HG02798 (cell line): ENCODE data around the gene THSD7B.

Experiments
- ATAC-seq: cut with Tn5 transposase; IDR thresholded peaks from one replicate; pipeline ENCODE4 v1.9.1; 2021; ENCODE audit warnings: mild to moderate bottlenecking; ENCODE audit not compliant: unreplicated experiment, poor library complexity

The THSD7B gene

GRCh38 chr2:136809998-136810397, 44.7 kb downstream of the THSD7B start:
- ATAC-seq, result no peak

GRCh38 chr2:136818839-136819238, 53.5 kb downstream of the THSD7B start:
- ATAC-seq, result no peak

- no peak for ATAC-seq
Observed at GRCh38 chr2:136823291-136823690, 57.9 kb downstream of the THSD7B start.

DNA sequence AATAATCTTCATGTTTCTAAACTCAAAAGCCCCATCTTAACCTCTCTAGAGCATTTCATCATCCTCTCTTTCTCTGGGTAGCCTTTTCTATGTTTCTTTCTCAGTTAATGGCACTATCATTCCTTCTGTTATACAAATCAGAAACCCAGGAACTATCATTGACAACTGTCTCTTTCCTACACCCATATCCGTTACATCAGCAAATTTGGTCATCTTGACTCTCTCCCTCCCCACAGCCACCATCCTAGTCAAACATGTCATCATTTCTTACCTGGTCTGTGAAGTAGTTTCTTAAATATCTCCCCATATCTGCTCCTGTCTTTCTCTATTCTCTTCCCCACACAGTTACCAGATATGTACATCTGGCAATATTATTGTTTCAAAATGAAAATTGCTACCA, 62.8 kb downstream of the THSD7B start:
- ATAC-seq, result no peak

GRCh38 chr2:136828774-136829173, 63.4 kb downstream of the THSD7B start:
- no peak for ATAC-seq

- no peak for ATAC-seq
Observed at GRCh38 chr2:136844546-136844945, 79.2 kb downstream of the THSD7B start.

DNA sequence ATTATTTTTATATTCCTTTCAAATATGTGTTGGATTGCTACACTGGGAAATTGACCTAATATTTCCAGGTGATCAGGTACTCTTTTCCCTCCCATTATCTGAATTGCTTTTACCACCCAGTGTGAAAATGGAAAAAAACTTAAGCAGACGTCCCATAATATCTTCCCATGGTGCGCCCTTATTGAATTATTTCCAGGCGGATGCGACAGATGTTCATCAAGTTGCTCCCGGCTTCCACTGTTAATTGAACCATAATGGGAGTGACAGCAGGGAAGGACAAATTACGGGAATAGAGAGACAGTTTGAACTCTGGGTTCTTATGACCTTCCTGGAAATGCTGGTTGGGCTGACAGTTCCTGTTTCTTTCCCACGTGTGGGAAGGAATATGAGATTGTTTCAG, 93.3 kb downstream of the THSD7B start:
- ATAC-seq, result no peak

GRCh38 chr2:136860443-136860958, 95.2 kb downstream of the THSD7B start:
- ATAC-seq, result no peak

GRCh38 chr2:136863468-136863867, 98.1 kb downstream of the THSD7B start:
- no peak for ATAC-seq

DNA sequence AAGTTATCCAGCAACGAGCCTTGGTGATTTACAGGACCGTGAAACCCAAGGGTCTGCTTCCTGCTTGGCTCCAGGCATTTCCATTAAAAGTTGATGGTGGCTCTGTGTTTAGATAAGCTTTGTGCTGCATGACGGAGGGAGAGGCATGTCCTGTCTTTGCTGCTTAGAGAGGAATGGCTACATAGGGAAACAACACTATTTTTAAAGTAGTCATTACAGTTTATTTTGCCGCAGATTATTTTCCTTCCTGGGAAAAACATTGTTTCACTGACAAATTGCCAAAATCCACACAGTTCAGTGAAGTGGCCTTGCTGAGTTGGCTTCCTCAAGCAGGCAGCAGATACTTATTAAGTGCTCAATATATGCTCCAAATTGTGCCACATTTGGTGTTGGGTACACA, 98.5 kb downstream of the THSD7B start:
- ATAC-seq, result no peak

DNA sequence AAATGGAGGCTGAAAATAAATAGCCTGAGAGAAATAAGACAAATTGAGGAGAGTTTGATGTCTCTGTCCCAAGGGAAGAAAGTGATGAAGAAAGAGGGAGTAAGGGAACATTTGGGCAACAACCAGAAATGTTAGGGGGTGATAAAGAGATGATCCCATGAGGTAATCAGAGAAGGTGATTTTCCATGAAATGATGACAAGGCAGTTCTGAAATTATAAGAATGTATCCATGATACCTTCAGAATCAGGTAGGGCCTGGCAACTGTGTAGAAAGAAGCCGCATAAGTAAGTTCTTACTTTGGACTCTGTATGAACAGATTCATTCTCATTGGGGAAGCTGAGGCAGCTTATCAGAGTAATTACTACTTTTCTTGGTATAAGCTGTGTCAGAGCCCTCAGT, 106.1 kb downstream of the THSD7B start:
- no peak for ATAC-seq

DNA sequence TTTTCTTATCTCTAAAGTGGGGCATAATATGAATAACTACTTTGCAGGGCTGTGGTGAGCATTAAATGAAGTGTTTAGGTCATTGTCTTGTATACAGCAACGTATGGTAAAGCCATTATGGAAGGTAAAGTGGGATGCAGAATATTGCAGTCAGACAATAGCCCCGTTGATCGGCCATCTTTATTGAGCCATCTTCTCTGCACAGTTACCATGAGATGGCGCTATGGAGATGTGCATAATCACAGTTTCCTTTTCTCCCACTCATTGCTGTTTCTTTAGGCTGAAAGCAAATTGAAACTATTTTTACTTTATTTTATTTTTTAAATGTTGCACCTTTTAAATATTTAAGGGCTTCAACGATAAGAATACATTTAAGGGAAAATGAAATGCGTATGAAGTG, 108.9 kb downstream of the THSD7B start:
- no peak for ATAC-seq

DNA sequence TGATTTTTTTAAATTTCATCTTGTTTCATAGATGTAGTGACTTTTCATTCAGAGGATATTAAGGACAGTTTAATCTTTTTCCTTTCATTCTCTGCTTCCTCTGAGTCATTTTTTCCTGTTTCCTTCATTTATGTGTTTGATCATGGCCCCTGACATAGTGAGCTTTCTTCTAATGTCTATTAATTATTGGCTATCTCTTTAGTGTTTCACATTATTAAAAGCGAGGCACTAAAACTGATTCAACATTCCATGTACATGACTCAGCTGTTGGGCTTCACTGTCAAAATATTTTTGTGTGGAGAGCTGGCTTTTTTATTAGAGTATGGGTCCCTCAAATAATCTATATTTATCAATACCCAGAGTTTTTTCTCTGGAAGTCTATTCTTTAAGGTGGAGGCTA, 125.8 kb downstream of the THSD7B start:
- ATAC-seq, result no peak

DNA sequence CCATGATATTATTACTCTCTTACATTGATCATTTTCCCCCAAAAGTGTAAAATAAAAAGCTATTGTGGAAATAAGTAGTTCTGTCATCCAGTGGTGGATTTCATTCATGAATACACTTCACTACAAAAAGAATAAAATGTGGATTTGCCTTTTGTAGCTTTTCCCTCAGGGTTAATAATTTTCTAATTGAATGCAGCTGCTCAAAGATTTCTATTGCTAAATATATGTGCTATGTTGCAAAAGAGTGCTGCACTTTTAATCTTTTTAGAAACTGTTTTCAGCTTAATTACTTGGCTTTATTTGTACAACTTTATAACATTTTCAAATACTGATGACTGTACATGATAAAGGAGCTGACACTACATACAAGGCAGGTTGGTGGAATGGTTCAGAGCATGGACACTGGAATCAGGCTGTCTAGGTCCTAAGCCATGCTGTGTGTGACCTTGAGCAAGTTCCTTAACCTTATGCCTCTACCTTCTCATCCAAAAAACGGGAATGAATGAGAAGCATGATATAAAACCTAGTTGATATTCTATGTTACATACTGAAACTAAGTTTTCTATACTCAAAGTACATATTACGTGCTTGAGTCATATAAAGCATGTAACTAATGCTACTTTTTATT, 128.8 kb downstream of the THSD7B start:
- no peak for ATAC-seq

DNA sequence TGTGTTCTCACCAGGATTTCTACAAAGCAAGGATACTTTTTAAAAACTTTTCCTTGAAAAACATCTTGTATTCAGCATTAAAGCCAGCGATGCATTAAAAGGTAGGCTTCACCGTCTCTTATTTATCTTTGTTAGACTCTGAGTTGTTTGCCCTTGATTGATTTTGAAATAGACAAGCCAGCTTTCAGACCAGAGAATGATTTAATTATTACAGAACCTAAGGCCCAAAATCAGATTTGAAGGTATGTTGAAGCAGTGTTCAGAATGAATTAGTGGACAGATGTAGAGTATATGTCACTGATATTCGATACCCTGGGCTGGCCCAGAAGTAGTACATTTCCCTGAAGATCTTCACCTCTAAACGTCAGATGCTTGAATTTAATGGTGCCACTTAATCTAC, 136.4 kb downstream of the THSD7B start:
- ATAC-seq, result no peak

- no peak for ATAC-seq
Observed at GRCh38 chr2:136905779-136906178, 140.4 kb downstream of the THSD7B start.

DNA sequence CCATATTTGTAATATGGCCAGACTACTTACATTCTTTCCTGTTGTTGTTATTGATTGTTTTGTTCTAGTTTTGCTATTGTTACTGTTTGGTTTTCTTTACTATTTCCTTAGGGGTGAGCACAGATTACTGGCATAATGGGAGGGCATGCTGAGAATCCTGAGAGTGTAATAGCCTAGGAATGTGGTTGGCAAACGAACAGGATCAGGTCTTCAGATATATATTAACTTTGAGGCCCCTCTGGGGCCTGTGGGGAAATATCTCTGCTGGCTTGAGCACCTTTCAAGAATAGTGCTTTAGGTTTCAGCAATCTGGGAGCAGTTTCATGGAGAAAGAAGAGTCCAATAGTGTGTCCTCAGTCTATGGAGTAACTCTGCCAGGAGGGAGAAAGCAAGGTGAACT, 144.4 kb downstream of the THSD7B start:
- no peak for ATAC-seq

- ATAC-seq, result no peak
Observed at GRCh38 chr2:136916131-136916530, 150.8 kb downstream of the THSD7B start.

GRCh38 chr2:136917411-136917881, 152.1 kb downstream of the THSD7B start:
- no peak for ATAC-seq

GRCh38 chr2:136919682-136920081, 154.3 kb downstream of the THSD7B start:
- ATAC-seq, result no peak

- no peak for ATAC-seq
Observed at GRCh38 chr2:136920652-136921333, 155.4 kb downstream of the THSD7B start.

GRCh38 chr2:136927156-136927555, 161.8 kb downstream of the THSD7B start:
- ATAC-seq, result no peak
